Medulla oblongata (tissue), 1 donor: ENCODE data around the gene CHMP4B.

ENCODE experiments used
- DNase-seq: peaks from one replicate; pipeline ENCODE4 v3.0.0-alpha.2; 2015; ENCODE audit errors: extremely low spot score

CHMP4B gene

GRCh38 chr20:33864324-33864963 is 53.3 kb downstream of the CHMP4B start:
- DNase-seq, result no peak

GRCh38 chr20:33865761-33866370 is 54.7 kb downstream of the CHMP4B start:
- no peak for DNase-seq

GRCh38 chr20:33866398-33867100 is 55.4 kb downstream of the CHMP4B start:
- no peak for DNase-seq

- no peak for DNase-seq
Observed at GRCh38 chr20:33868042-33868441, 56.9 kb downstream of the CHMP4B start.

- no peak for DNase-seq
Observed at GRCh38 chr20:33868595-33868994, 57.4 kb downstream of the CHMP4B start.

GRCh38 chr20:33869283-33869682 is 58.1 kb downstream of the CHMP4B start:
- no peak for DNase-seq

GRCh38 chr20:33871362-33871761 is 60.2 kb downstream of the CHMP4B start:
- DNase-seq, result peak; percentile 28

- no peak for DNase-seq
Observed at GRCh38 chr20:33874129-33874528, 63.0 kb downstream of the CHMP4B start.

GRCh38 chr20:33875055-33875454 is 63.9 kb downstream of the CHMP4B start:
- DNase-seq, result no peak

GRCh38 chr20:33875534-33876026 is 64.4 kb downstream of the CHMP4B start:
- no peak for DNase-seq

GRCh38 chr20:33878583-33878982 is 67.4 kb downstream of the CHMP4B start:
- DNase-seq, result no peak

- no peak for DNase-seq
Observed at GRCh38 chr20:33880396-33880795, 69.2 kb downstream of the CHMP4B start.

- DNase-seq, result no peak
Observed at GRCh38 chr20:33881989-33882388, 70.8 kb downstream of the CHMP4B start.

- DNase-seq, result no peak
Observed at GRCh38 chr20:33882481-33882880, 71.3 kb downstream of the CHMP4B start.

- no peak for DNase-seq
Observed at GRCh38 chr20:33883164-33883563, 72.0 kb downstream of the CHMP4B start.

GRCh38 chr20:33884633-33885032 is 73.5 kb downstream of the CHMP4B start:
- DNase-seq, result no peak

- no peak for DNase-seq
Observed at GRCh38 chr20:33889312-33889711, 78.2 kb downstream of the CHMP4B start.

GRCh38 chr20:33890557-33890956 is 79.4 kb downstream of the CHMP4B start:
- DNase-seq, result no peak

GRCh38 chr20:33893314-33893713 is 82.2 kb downstream of the CHMP4B start:
- DNase-seq, result no peak

GRCh38 chr20:33894798-33895197 is 83.7 kb downstream of the CHMP4B start:
- no peak for DNase-seq

GRCh38 chr20:33896509-33896908 is 85.4 kb downstream of the CHMP4B start:
- peak; percentile 19 for DNase-seq

- DNase-seq, result no peak
Observed at GRCh38 chr20:33897313-33897912, 86.3 kb downstream of the CHMP4B start.

- no peak for DNase-seq
Observed at GRCh38 chr20:33899106-33899505, 88.0 kb downstream of the CHMP4B start.
